HCT116 (cell line): ENCODE results near the gene AGL. TPM values are rescaled to one million over a fixed set of nuclear protein-coding genes. Genes with fewer than 3 reads are reported as not detected.
"Not testable (repeated sequence)": the region's sequence is repeated elsewhere in the genome, so short reads cannot be mapped to it uniquely, and the experiment has no call there.

Experiments
- ATAC-seq: fragments of 200-7000 bp; cut with Tn5 transposase; 2 replicates; pipeline ENCODE4 v1.9.1; 2020; ENCODE audit warnings: mild to moderate bottlenecking, moderate library complexity
- BruUV-seq: library from RNA; stranded (reverse); fragments of 400-500 nt; replicated peaks from 2 replicates; lab custom pipeline; 2021; lab: Mats Ljungman, UMichigan
- CTCF ChIA-PET: fragments of 300-600 bp; sonication (Branson Sonifier 250); formaldehyde crosslinking; loops from one replicate; lab custom pipeline; 2021; ENCODE audit warnings: antibody characterized with exemption; lab: Charles Lee
- POLR2A ChIA-PET: fragments of 300-600, 350-600 bp; sonication (Branson Sonifier 250); formaldehyde crosslinking; loops from one replicate; lab custom pipeline; 2021; ENCODE audit warnings: antibody characterized with exemption; lab: Charles Lee
- RAD21 ChIA-PET, 2 experiments: fragments of 300-600 bp; sonication (Branson Sonifier 250); formaldehyde crosslinking; loops; one replicate each; lab custom pipeline; 2023; ENCODE audit warnings: low total read pairs in 2 of 2; ENCODE audit not compliant: uncharacterized antibody in 2 of 2, unreplicated experiment in 2 of 2, low non-redundant PET in 1 of 2; lab: Charles Lee
- DNase-seq: peaks from one replicate; pipeline ENCODE4 v3.0.0-alpha.2; 2010; ENCODE audit warnings: low read depth, low spot score
- H2AFZ ChIP-seq: fragments of 200-600 bp; shearing (Covaris generic), sonication (generic); 2 replicates; pipeline ENCODE4 v1.6.1; 2017; ENCODE audit warnings: low read depth, mixed run types, mixed read lengths, antibody characterized with exemption, low read length; ENCODE audit not compliant: poor library complexity, severe bottlenecking
- H3K27ac ChIP-seq: 2 replicates; pipeline ENCODE4 v1.5.1; 2012; ENCODE audit warnings: low read depth, low read length
- H3K27me3 ChIP-seq: fragments of 200-600 bp; sonication (generic); 2 replicates; pipeline ENCODE4 v1.6.1; 2016; ENCODE audit warnings: mixed run types, low read length, mixed read lengths; ENCODE audit not compliant: insufficient read depth
- H3K36me3 ChIP-seq, 2 experiments: fragments of 200-500 bp in 1 of 2; fragments of 200-600 bp in 1 of 2; sonication (Bioruptor generic) in 1 of 2; sonication (generic) in 1 of 2; 2 replicates each; pipeline versions ENCODE4 v1.5.1 to v1.6.1; 2014 to 2016; ENCODE audit warnings: low read length in 2 of 2, inconsistent platforms in 1 of 2, mixed read lengths in 1 of 2, mixed run types in 1 of 2; ENCODE audit not compliant: insufficient read depth in 2 of 2, control insufficient read depth in 1 of 2
- H3K4me1 ChIP-seq, 2 experiments: fragments of 200-600 bp in 1 of 2; sonication (generic) in 1 of 2; 2 replicates each; pipeline versions ENCODE4 v1.5.1 to v1.6.1; 2012 to 2017; ENCODE audit warnings: low read length in 2 of 2, inconsistent platforms in 1 of 2, mild to moderate bottlenecking in 1 of 2, mixed read lengths in 1 of 2, mixed run types in 1 of 2, moderate library complexity in 1 of 2; ENCODE audit not compliant: insufficient read depth in 2 of 2, control insufficient read depth in 1 of 2
- H3K4me2 ChIP-seq: fragments of 200-600 bp; sonication (generic); 2 replicates; pipeline ENCODE4 v1.6.1; 2017; ENCODE audit warnings: mixed run types, low read length, mixed read lengths
- H3K4me3 ChIP-seq, 2 experiments: fragments of 200-600 bp in 1 of 2; sonication (generic) in 1 of 2; replicated peaks in 1 of 2; 2 replicates each; pipeline ENCODE4 v1.5.1; 2011 to 2016; ENCODE audit warnings: low read length in 2 of 2, control low read depth in 1 of 2, low read depth in 1 of 2, mild to moderate bottlenecking in 1 of 2, mixed read lengths in 1 of 2, mixed run types in 1 of 2
- H3K79me2 ChIP-seq: fragments of 200-600 bp; sonication (generic); 2 replicates; pipeline ENCODE4 v1.6.1; 2017; ENCODE audit warnings: mild to moderate bottlenecking, mixed run types, low read length, moderate library complexity, mixed read lengths; ENCODE audit not compliant: insufficient read depth
- H3K9ac ChIP-seq: fragments of 200-600 bp; sonication (generic); 2 replicates; pipeline ENCODE4 v1.6.1; 2016; ENCODE audit warnings: low read length, mixed read lengths
- H3K9me2 ChIP-seq: fragments of 200-600 bp; sonication (generic), shearing (Covaris generic); 2 replicates; pipeline ENCODE4 v1.6.1; 2017; ENCODE audit warnings: mixed run types, mild to moderate bottlenecking, moderate library complexity; ENCODE audit not compliant: insufficient read depth
- H3K9me3 ChIP-seq, 2 experiments: fragments of 200-500 bp in 1 of 2; fragments of 200-600 bp in 1 of 2; sonication (Bioruptor generic) in 1 of 2; sonication (generic) in 1 of 2; 2 replicates each; pipeline ENCODE4 v1.6.1; 2014 to 2017; ENCODE audit warnings: low read length in 2 of 2, mixed read lengths in 2 of 2, inconsistent platforms in 1 of 2, low read depth in 1 of 2, mild to moderate bottlenecking in 1 of 2, mixed run types in 1 of 2, moderate library complexity in 1 of 2; ENCODE audit not compliant: control insufficient read depth in 1 of 2, insufficient read depth in 1 of 2
- H4K20me1 ChIP-seq: fragments of 200-600 bp; sonication (generic), shearing (Covaris generic); 2 replicates; pipeline ENCODE4 v1.6.1; 2017; ENCODE audit warnings: mixed run types, mild to moderate bottlenecking, moderate library complexity; ENCODE audit not compliant: insufficient read depth
- CBX3 ChIP-seq: IDR thresholded peaks from 2 replicates; pipeline ENCODE4 v1.6.1; 2012; ENCODE audit warnings: low read depth
- EZH2phosphoT487 ChIP-seq: fragments of 200-600 bp; IDR thresholded peaks from 2 replicates; pipeline ENCODE4 v1.6.1; 2018; ENCODE audit warnings: antibody characterized with exemption, borderline replicate concordance
- POLR2AphosphoS5 ChIP-seq: IDR thresholded peaks from 2 replicates; pipeline ENCODE4 v1.6.1; 2011; ENCODE audit warnings: mild to moderate bottlenecking, low read depth, low read length, moderate library complexity
- RAD21 ChIP-seq: IDR thresholded peaks from 2 replicates; pipeline ENCODE4 v1.6.1; 2012; ENCODE audit warnings: low read depth, mild to moderate bottlenecking
- SIN3A ChIP-seq: IDR thresholded peaks from 2 replicates; pipeline ENCODE4 v1.6.1; 2012; ENCODE audit warnings: low read depth
- SP1 ChIP-seq: IDR thresholded peaks from 2 replicates; pipeline ENCODE4 v1.6.1; 2012; ENCODE audit warnings: low read depth
- SRF ChIP-seq: IDR thresholded peaks from 2 replicates; pipeline ENCODE4 v1.6.1; 2012; ENCODE audit warnings: low read depth
- TCF7L2 ChIP-seq: IDR thresholded peaks from 2 replicates; pipeline ENCODE4 v1.7.0; 2011; ENCODE audit warnings: borderline replicate concordance, inconsistent platforms; ENCODE audit not compliant: insufficient read depth, insufficient read length; ENCODE audit errors: extremely low read depth
- YY1 ChIP-seq: IDR thresholded peaks from 2 replicates; pipeline ENCODE4 v1.6.1; 2011; ENCODE audit warnings: low read length, low read depth, moderate library complexity, mild to moderate bottlenecking; ENCODE audit not compliant: insufficient replicate concordance; ENCODE audit errors: extremely low read depth
- ZFX ChIP-seq: fragments of 450-650 bp; IDR thresholded peaks from 2 replicates; pipeline ENCODE4 v1.6.1; 2017
- ZNF274 ChIP-seq: fragments of 200-500 bp; sonication (Bioruptor generic); IDR thresholded peaks from 2 replicates; pipeline ENCODE4 v1.6.1; 2014; ENCODE audit warnings: mild to moderate bottlenecking, low read depth, low read length, inconsistent platforms
- intact Hi-C: fragments of 100-400 bp; cut with micrococcal nuclease; formaldehyde crosslinking; loops from 2 replicates; pipeline ENCODE4 v1.10.0; 2022
- total RNA-seq: library from RNA; stranded (reverse); gene quantifications from one replicate; pipeline ENCODE4 v1.2.1, GENCODE V29; 2021; ENCODE audit not compliant: unreplicated experiment
- TF ChIP-seq, protein P1 (sequence below), 3 experiments: fragments of 200-600 bp in 1 of 3; sonication (generic) in 1 of 3; IDR thresholded peaks in 2 of 3; conservative IDR thresholded peaks in 1 of 3; 2 replicates each; pipeline ENCODE4 v1.5.1; 2012 to 2017; ENCODE audit warnings: low read depth in 2 of 3, low read length in 2 of 3, antibody characterized with exemption in 1 of 3, borderline replicate concordance in 1 of 3, control low read depth in 1 of 3, mild to moderate bottlenecking in 1 of 3, mixed read lengths in 1 of 3, mixed run types in 1 of 3, moderate library complexity in 1 of 3; ENCODE audit not compliant: insufficient read depth in 1 of 3
- TF ChIP-seq, protein P2 (sequence below): IDR thresholded peaks from 2 replicates; pipeline ENCODE4 v1.6.1; 2012

The AGL gene
- total RNA-seq, 1 experiment from 2014 or later, result 19.4 TPM

GRCh38 chr1:99855914-99856450 is 5.8 kb downstream of the AGL start:
- Histone ChIP-seq H4K20me1 (no peaks in the 10 kb centered on the region; the same call in 1 of the 2 replicates), H2AFZ (no peak overlapping the region), H3K36me3 (no peaks in the 10 kb centered on the region; a peak in 1 of 4 replicates)
- TF ChIP-seq SP1, result no peak
- no peak for TF ChIP-seq ZFX
- TF ChIP-seq RAD21, result no peak
- no peak for TF ChIP-seq YY1
- no peak for TF ChIP-seq SRF
- TF ChIP-seq, protein P1, sequence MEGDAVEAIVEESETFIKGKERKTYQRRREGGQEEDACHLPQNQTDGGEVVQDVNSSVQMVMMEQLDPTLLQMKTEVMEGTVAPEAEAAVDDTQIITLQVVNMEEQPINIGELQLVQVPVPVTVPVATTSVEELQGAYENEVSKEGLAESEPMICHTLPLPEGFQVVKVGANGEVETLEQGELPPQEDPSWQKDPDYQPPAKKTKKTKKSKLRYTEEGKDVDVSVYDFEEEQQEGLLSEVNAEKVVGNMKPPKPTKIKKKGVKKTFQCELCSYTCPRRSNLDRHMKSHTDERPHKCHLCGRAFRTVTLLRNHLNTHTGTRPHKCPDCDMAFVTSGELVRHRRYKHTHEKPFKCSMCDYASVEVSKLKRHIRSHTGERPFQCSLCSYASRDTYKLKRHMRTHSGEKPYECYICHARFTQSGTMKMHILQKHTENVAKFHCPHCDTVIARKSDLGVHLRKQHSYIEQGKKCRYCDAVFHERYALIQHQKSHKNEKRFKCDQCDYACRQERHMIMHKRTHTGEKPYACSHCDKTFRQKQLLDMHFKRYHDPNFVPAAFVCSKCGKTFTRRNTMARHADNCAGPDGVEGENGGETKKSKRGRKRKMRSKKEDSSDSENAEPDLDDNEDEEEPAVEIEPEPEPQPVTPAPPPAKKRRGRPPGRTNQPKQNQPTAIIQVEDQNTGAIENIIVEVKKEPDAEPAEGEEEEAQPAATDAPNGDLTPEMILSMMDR (IDR thresholded peaks at IDR 0.05 in 2 of 3, conservative IDR thresholded peaks at IDR 0.05 in 1 of 3; ENCODE audit: borderline replicate concordance in 1 of 3, insufficient read depth in 1 of 3, low read depth in 2 of 3, low read length in 2 of 3), result no peak
- TF ChIP-seq ZNF274, result no peak
- no peak for TF ChIP-seq CBX3
- no peak for TF ChIP-seq POLR2AphosphoS5
- TF ChIP-seq, protein P2, sequence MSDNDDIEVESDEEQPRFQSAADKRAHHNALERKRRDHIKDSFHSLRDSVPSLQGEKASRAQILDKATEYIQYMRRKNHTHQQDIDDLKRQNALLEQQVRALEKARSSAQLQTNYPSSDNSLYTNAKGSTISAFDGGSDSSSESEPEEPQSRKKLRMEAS, result no peak
- no peak for TF ChIP-seq EZH2phosphoT487
- TF ChIP-seq SIN3A, result no peak
- no peak for TF ChIP-seq TCF7L2
- TF ChIP-seq, all 23 proteins: peak for 0
- H3K9me3 ChIP-seq, result no peaks in the 10 kb centered on the region
- no peak overlapping the region for H3K4me3 ChIP-seq
- CTCF ChIA-PET, result no interaction called here
- POLR2A ChIA-PET, result no interaction called here
- no peaks in the 10 kb centered on the region for H3K79me2 ChIP-seq
- no peak overlapping the region for H3K27ac ChIP-seq
- peaks cover 2 to 3% of the 10 kb centered on the region in 2 experiments; a peak in 2 of 4 replicates for H3K4me1 ChIP-seq
- no peak overlapping the region for H3K4me2 ChIP-seq
- ATAC-seq (no peak), DNase-seq (no peak)
- no TSS peak for BruUV-seq
- H3K9me2 ChIP-seq, result no peaks in the 10 kb centered on the region
- no peaks in the 10 kb centered on the region for H3K27me3 ChIP-seq
- intact Hi-C loops, result no loop called here
- no peak overlapping the region for H3K9ac ChIP-seq
- RAD21 ChIA-PET, result no interaction called here

DNA sequence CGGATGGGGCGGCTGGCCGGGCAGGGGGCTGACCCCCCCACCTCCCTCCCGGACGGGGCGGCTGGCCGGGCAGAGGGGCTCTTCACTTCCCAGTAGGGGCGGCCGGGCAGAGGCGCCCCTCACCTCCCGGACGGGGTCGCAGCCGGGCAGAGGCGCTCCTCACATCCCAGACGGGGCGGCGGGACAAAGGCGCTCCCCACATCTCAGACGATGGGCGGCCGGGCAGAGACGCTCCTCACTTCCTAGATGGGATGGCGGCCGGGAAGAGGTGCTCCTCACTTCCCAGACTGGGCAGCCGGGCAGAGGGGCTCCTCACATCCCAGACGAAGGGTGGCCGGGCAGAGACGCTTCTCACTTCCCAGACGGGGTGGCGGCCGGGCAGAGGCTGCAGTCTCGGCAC is 6.9 kb downstream of the AGL start:
- H3K27me3 ChIP-seq, H3K9me3 ChIP-seq, H3K4me1 ChIP-seq, H3K36me3 ChIP-seq, H2AFZ ChIP-seq, H3K4me3 ChIP-seq, H3K4me2 ChIP-seq, POLR2A ChIA-PET, H3K9ac ChIP-seq, H4K20me1 ChIP-seq, RAD21 ChIA-PET, ATAC-seq, BruUV-seq, DNase-seq, H3K79me2 ChIP-seq, intact Hi-C loops, CTCF ChIA-PET, H3K9me2 ChIP-seq, H3K27ac ChIP-seq: not testable (repeated sequence)
